ENCODE data around the gene TSPAN15. TPM values are rescaled to one million over a fixed set of nuclear protein-coding genes. Genes with fewer than 3 reads are reported as not detected.

TSPAN15 gene
- polyA plus RNA-seq, result 100 to 1,000 TPM in 1 of 3 donors, 10 to 100 TPM in 2; 23.9 to 137 (median 25.0) TPM

DNA sequence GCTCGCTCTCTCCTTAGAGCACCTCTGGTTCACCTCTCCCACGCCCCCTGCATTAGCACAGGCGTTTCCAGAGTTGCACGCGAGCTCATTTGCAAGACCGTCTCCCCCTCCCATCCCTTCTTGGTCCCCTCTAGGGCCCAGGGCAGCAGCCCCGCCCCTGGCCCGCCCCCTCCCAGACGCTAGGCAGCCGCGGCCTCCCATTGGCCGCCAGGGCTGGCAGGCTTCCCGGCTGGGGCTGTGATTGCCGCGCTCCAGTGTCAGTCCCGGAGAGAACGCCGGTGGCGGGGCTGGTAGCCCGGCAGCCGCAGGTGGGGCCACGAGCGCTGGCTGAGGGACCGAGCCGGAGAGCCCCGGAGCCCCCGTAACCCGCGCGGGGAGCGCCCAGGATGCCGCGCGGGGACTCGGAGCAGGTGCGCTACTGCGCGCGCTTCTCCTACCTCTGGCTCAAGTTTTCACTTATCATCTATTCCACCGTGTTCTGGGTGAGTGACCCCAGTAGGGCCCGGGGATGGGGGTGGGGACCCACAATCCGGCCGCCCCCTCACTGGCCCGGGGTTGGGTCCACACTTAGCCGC, at the start of gene TSPAN15:
TSPAN15 (plus strand) TSS at position 257 of the 575 bp plus-strand sequence; CDS start at position 387, 130 bp downstream.
- 1% methylated on average over 40 to 45 of the region's 45 CpGs for WGBS, 3 donors
- H3K27ac ChIP-seq (ENCODE audit: low read depth, low read length), result no peak within 1 kb of the TSS

DNA sequence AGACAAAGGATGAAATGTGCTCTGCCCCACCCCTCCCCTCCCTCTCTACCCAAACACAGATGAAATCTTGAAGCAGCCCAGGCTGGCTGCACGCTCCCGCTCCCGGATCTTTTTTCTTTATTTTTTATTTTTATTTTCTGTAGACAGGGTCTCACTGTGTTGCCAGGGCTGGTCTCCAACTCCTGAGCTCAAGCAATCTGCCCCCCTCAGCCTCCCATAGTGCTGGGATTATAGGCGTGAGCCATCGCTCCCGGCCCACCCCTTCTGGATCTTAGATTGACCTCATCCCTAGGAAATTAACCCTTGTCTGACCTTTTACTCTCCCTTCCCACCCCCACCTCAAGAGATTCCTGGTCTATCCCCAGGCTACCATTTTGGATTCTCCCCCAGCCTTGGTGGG, 48.9 kb upstream of the TSPAN15 start:
- H3K27ac ChIP-seq (ENCODE audit: low read depth, low read length), result no peak overlapping the region

DNA sequence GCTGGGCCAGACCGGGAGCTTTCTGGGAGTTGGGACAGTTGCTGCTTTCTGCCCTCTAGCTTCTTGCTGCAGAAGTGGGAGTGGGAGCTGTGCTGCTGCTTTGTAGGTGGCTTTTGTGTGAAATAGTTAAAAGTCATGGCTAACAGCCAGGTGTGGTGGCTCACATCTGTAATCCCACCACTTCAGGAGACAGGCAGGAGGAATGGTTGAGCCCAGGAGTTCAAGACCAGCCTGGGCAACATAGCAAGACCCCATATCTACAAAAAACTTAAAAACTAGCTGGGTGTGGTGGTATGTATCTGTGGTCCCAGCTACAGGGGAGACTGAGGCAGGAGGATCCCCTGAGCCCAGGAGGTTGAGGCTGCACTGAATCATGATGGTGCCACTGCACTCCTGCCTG, 48.2 kb upstream of the TSPAN15 start:
- WGBS, 3 donors, result 74 to 86% (median 79%) methylated on average over 1 of the region's 1 CpG
- H3K27ac ChIP-seq (ENCODE audit: low read depth, low read length), result no peak overlapping the region

More for the DNA sequence above, 48.9 kb upstream of the TSPAN15 start:
- WGBS, 3 donors, result 61 to 86% (median 74%) methylated on average over 6 of the region's 6 CpGs

DNA sequence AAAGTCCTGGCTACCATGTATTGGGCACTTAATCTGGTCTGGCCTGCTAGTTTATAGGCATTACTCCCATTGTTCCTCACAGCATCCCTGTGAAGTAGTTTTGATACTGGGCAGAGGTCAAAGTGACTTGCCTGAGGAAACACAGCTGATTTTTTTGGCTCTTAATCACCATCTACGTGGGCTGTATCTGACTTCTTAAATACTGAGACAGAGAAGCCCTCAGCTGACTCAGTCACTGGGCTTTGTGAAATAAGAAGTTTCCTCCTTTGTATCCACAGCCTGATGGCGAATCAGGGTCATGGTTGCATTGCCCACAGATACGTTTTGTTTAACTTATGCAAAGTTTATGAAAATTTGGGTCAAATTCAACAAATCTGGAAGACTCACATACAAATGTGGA, 47.7 kb upstream of the TSPAN15 start:
- no peak overlapping the region for H3K27ac ChIP-seq (ENCODE audit: low read depth, low read length)
- 65 to 66% (median 65%) methylated on average over 3 of the region's 3 CpGs for WGBS, 3 donors

DNA sequence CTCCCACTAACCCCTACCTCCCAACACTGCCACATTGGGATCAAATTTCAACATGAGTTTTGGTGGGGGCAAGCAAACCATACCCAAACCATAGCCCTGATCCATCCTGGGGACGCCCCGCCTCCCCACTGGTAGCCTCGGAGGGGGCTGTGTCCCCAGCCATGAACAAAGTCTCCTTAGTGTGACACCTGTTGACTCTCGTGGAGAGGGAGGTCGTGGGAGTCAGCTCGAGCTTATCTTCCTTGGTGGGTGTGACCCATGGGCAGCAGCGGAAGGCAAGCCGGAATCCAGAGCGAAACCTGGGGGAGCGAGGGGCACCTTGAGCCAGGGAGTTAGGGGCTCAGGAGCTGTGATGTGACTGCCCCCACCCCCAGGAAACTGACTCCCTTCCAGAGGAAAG, 46.5 kb upstream of the TSPAN15 start:
- WGBS, 3 donors, result 70 to 92% (median 90%) methylated on average over 10 of the region's 10 CpGs
- no peak overlapping the region for H3K27ac ChIP-seq (ENCODE audit: low read depth, low read length)

DNA sequence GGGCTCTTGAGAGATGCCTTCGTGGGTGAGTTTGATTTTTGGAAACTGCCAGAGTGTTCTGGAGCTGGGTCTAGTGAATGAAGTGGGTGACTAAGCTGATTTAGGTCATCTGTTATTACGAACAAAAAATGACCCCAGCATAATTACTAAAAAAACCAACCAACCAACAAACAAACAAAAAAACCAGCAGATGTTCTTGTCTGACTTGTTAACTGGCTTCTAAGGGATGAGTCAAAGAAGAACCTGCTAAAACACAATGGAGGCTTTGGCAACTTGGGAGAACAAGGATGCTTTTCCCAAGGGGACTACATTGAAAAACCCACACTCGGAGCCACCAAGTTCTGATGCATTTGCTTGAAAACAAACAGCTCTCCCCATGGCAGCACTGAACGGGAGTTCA, 46.0 kb upstream of the TSPAN15 start:
- WGBS, 3 donors, result 47 to 68% (median 62%) methylated on average over 4 of the region's 4 CpGs
- no peak overlapping the region for H3K27ac ChIP-seq (ENCODE audit: low read depth, low read length)

DNA sequence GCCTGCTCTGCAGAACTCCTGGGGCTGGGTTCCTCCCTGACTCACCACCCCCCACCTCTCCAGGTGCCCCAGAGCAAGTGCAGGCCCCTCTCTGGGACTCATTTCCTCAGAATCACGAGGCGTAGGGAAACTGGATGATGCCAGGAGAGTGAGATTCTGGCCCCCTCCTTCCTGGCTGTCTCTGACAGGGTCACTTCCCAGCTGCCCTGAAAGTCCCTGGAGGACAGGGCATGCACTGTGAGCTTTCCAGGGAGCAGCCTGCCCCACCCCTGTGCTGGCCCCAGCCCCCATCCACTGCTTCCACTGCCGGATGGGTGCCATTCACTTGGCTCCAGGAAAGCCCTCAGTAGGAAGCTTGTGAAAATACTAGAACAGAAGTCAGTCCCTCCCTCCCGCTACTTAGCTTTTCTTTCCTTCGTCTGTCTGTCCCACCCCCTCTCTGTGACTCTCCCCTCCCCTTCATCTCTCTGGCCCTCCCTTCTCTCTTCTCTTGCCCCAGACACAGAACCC, 44.9 kb upstream of the TSPAN15 start:
- peak overlapping the region; percentile 68 for H3K27ac ChIP-seq (ENCODE audit: low read depth, low read length)
- WGBS, 3 donors, result 16 to 52% (median 33%) methylated on average over 5 of the region's 5 CpGs

DNA sequence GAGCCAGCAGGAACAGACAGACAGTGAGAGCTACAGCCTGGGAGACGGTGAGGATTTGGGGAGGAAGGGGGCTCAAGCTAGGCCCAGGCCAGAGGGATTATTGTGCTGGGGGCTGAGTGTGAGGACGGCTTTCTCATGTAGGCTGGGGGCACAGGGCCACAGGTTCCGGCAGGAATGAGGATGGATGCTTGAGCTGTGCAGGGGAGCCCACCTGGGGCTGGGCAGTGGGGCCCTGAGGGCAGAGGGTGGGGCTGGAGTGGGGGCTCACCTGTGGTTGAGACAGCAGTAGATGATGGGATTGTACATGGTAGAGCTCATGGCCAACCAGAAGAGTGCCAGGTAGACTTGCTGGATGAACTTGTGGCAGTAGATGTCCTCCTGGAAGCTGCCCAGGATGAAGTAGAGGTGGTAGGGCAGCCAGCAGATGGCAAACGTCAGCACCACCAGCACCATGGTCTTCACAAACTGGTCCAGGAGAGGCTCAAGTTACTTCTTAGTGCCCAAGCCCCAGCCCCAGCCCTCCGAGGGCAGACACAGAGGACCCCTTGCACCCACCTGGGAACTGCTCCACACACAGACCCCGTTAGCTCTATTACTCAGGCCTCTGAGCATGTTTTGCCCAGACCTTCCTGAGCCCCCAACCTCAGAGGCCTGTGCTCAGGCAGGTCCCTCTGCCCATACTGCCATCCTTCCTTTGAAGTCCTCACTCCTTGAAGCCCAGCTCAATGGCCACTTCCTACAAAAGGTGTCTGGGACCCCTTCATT, 44.3 kb upstream of the TSPAN15 start:
- peak overlapping the region; percentile 68 for H3K27ac ChIP-seq (ENCODE audit: low read depth, low read length)
- WGBS, 3 donors, result 68 to 74% (median 71%) methylated on average over 6 of the region's 6 CpGs

DNA sequence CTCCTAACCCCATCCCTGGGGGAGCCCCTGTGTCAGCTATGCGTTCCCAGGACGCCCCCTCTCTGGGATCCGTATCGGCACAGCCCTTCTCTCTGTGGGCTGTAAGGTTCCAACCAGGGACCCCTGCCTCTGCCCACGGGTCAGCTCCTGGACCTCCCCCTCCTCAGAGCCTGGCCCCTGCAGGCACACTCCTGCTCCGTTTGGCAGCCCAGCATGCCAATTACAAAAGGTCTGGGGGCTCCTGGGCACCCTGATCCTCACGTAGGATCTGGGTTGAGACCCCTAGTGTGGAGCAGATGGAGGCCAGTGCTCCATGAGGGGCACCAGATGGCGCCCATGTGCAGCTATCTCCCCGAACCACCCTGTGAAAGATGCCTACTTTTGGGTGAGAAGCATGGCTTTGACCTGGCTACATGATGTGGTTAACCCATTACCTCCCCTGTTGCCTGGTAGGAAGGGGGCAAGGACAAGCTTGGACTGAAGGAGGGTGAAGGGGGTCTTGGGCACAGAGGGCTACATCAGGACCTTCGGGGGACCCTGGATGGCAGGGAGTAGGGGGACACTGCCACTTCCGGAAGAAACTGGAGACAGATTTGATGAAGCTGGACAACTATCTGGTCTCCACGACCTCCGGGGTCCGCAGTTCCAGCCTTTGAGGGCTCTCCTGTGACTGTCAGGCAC, 43.5 kb upstream of the TSPAN15 start:
- peak overlapping the region; percentile 11 for H3K27ac ChIP-seq (ENCODE audit: low read depth, low read length)
- WGBS, 3 donors, result 62 to 65% (median 63%) methylated on average over 14 of the region's 14 CpGs

DNA sequence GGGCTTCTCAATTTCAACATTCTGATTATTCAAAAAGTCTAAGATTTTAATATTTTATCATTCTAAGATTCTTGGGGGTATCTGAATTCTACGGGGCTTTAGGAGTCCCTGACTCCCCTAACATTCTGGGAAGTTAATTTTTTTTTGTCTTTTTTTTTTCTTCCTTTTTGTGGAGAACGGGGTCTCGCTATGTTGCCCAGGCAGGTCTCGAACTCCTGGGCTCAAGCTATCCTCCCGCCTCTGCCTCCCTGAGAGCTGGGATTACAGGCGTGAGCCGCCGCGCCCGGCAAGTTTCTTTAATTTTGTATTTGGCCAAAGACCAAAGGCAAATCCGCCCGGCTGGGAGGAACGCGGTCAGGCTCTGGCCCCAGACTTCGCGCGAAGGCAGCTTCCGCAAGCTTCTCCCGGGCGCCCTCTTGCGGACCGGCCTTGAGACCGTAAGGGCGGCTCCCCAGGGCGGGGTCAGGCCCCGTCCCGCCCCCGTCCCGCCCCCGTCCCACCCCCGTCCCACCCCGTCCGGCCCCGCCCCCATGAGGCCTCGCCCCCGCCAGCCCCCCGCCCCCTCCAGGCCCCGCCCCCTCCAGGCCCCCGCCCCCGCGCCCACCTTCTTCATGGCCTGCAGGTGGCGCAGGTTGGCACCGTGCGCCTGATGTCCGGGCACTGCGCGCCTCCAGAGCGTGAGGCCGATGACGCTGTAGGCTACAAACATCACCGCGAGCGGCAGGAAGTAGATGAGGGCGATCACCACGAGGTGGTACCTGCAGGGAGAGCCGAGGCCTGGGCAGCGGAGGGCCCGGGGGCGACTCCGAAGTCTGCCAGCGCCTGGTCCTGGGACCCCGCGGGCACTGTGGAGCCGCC, 42.7 kb upstream of the TSPAN15 start:
- no peak overlapping the region for H3K27ac ChIP-seq (ENCODE audit: low read depth, low read length)
- 3 to 5% (median 3%) methylated on average over 35 to 64 of the region's 64 CpGs for WGBS, 3 donors

DNA sequence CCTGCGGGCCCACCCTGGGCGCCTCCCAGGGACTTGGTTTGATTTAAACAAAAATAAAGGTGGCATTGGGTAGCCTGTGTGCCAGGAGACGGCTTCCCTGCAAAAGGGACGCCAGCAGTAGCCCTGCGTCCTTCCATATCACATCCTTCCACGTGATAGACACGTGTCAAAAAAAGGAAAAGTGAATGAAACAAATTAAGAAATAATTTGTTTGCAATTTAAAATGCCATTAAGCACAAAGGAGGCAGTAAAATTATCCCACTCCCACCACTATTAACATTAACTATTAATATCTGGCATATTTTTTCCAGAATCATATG, 42.1 kb upstream of the TSPAN15 start:
- 8 to 18% (median 13%) methylated on average over 7 of the region's 7 CpGs for WGBS, 3 donors
- peak overlapping the region; percentile 51 for H3K27ac ChIP-seq (ENCODE audit: low read depth, low read length)

DNA sequence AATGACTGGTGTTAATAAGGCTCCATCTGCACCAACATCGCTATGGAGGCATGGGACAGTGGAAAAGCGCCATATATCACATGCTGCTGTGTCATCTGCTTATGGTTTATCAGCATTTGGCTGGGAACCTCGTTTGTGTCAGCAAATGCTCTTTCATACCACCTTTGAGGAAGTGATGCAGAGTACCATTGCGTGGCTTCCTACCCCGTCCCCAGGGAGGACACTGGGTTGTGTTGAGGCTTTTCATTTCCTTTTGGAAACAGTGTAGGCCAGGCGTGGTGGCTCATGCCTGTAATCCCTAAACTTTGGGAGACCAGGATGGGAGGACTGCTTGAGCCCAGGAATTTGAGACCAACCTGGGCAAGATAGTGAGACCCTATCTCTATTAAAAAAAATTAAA, 41.3 kb upstream of the TSPAN15 start:
- no peak overlapping the region for H3K27ac ChIP-seq (ENCODE audit: low read depth, low read length)
- WGBS, 3 donors, result 48 to 65% (median 51%) methylated on average over 6 of the region's 6 CpGs

DNA sequence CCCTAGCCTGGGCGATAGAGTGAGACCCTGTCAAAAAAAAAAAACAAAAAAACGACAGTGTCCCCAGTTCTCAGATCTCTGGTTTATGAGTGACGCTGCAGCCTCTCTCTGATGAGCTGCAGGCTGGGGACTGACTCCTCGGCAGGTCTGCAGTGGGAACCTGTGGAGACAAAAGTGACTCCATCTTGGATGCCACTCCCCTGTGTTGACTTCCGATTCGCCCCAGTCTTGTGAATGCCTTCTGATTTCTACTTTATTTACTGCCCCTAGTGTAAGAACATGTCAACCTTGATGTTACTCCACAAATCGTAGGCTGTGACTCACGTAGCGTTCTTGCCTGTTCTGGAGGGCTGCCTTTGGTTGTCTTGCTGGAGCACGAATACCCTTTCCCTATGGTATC, 40.8 kb upstream of the TSPAN15 start:
- H3K27ac ChIP-seq (ENCODE audit: low read depth, low read length), result no peak overlapping the region

DNA sequence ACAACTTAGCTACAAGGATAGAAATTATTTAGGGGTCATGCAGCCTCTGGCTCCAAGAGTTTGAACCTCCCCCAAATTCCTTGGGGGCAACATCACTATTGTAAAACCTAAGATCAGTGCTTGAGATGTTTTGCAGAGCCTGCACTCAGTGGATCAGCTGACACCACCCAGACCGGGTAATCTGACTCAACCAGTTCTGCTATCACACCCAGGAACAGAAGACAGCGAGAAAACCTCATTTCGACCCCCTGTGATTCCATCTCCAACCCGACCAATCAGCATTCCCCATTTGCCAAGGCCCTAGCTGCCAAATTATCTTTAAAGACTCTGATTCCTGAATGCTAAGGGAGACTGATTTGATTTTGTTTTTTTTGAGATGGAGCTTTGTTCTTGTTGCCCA, 39.8 kb upstream of the TSPAN15 start:
- no peak overlapping the region for H3K27ac ChIP-seq (ENCODE audit: low read depth, low read length)
- 61 to 68% (median 65%) methylated on average over 4 of the region's 4 CpGs for WGBS, 3 donors

More for the DNA sequence above, 40.8 kb upstream of the TSPAN15 start:
- WGBS, 3 donors, result 73 to 86% (median 81%) methylated on average over 10 of the region's 10 CpGs

DNA sequence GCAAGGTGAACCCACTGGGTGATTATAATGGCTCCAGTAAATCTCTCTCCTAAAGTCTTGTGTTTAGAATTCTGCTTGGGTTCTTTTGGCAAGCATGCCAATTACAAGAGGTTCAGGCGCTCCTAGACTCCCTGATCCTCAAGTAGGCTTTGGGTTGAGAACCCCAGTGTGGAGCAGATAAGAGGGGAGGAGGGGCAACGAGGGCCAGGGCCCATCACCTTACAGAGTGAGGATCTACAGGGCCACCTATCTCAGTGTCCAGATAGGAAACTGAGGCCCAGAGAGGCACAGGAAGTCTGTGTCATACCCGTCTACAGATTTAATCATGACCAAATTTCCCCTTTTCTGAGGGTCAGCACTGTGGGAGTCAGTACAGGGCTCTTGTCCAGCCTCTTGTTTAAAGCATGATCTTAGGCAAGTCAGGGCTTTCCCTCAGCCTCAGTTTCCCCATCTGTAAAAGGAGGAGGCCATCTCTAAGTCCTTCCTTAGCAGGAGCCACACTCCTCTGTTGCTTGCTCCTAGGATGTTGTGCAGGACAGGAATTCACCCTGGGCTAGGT, 39.0 kb upstream of the TSPAN15 start:
- WGBS, 3 donors, result 68 to 75% (median 73%) methylated on average over 3 of the region's 3 CpGs

DNA sequence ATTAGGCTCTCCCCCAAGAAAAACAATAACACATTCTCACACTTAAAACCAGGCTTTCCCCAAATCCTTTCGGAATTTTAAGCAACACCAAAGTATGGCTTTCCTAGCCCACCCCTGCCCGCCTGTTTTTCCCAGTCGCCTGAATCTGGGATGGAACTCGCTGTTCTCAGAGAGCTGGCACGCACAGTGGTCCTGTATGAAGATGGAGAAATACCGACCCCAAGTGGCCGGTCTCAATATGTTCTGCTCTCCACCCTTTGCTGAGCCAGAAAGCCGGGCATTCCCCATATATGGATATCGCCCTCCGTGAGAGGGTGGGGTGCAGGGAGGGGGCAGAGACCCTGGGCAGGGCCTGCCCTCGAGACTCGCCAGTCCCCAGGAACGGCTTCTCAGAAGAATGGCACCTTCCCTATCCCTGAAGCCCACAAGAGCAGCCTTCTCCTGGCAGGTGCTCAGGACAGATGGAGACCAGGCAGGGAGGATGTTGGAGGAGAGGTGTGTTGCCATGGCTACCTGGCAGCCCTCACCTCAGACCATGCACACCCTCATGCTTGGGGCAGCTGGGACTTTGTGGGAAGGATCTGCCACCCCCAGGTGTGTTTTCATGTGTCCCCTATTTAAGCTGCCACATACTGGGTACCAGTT, 37.9 kb upstream of the TSPAN15 start:
- H3K27ac ChIP-seq (ENCODE audit: low read depth, low read length), result no peak overlapping the region
- WGBS, 3 donors, result 6 to 7% (median 6%) methylated on average over 13 of the region's 13 CpGs

More for the DNA sequence above, 39.0 kb upstream of the TSPAN15 start:
- H3K27ac ChIP-seq (ENCODE audit: low read depth, low read length), result no peak overlapping the region

DNA sequence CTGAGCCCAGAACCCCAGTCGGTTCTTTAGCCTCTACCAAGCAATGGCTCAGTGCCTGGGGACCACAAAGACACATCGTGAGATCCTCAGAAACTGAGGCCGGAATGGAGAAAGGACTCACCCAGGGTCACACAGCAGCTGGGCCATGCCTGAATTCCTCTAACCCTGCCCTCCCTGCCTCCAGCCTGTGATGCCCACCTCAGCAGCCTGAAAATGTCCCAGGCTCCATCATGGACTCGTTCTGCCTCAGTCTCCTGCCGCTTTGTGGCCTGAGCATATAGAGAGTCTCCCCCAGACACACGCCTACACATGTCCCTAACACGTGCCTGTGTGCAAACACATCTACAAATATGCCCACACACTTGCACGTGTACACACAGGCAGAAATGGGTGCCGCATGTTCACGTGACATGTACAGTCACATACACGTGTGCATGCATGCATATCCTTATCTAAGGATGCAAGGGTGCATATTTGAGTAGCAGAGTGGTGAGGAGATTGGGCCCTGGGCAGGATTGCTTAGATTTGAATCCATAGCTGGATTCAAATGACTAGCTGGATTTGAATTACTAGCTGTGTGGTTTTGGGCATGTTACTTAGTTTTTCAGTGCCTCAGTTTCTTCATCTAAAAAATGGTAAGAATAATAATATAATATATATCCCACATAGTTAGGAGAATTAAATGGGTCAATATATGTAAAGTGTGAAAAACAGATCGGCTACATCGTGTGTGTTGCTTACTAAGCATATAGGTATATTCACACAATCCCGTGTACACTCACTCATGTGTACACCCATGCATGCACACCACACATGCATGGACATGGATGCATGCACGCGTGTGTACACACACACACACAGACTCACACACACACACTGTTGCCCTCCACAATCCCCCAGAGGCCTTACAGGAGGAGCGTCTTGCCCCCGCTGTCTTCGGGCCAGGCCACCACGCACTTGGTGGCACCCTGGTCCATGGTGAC, 36.9 kb upstream of the TSPAN15 start:
- no peak overlapping the region for H3K27ac ChIP-seq (ENCODE audit: low read depth, low read length)
- WGBS, 3 donors, result 84 to 89% (median 89%) methylated on average over 20 of the region's 20 CpGs
